MCF 10A (cell line): ENCODE data around the gene ALKAL2. TPM values are rescaled to one million over a fixed set of nuclear protein-coding genes. Genes with fewer than 3 reads are reported as not detected.

Source experiments
- BruUV-seq: library from RNA; stranded (reverse); fragments of 400-500 nt; replicated peaks from 2 replicates; lab custom pipeline; 2021; lab: Mats Ljungman, UMichigan
- CTCF ChIA-PET: fragments of 300-600 bp; sonication (Branson Sonifier 250); formaldehyde crosslinking; extraction: SDS; loops from one replicate; lab custom pipeline; 2021; ENCODE audit warnings: antibody characterized with exemption, inconsistent platforms; lab: Yijun Ruan, JAX
- POLR2A ChIA-PET: fragments of 300-600, 350-650 bp; sonication (Branson Sonifier 250); formaldehyde crosslinking; extraction: SDS; loops from one replicate; lab custom pipeline; 2020; ENCODE audit warnings: antibody characterized with exemption, inconsistent platforms; lab: Yijun Ruan, JAX
- DNase-seq: peaks from one replicate; pipeline ENCODE4 v3.0.0-alpha.2; 2018; ENCODE audit not compliant: unreplicated experiment
- H3K27ac Mint-ChIP-seq: one replicate; pipeline ENCODE4 v1.8.0; 2022; ENCODE audit warnings: mild to moderate bottlenecking, low read depth, mixed read lengths; ENCODE audit not compliant: unreplicated experiment
- H3K27me3 Mint-ChIP-seq: one replicate; pipeline ENCODE4 v1.8.0; 2022; ENCODE audit warnings: mixed read lengths; ENCODE audit not compliant: insufficient read depth, unreplicated experiment
- H3K36me3 Mint-ChIP-seq: one replicate; pipeline ENCODE4 v1.8.0; 2022; ENCODE audit warnings: mild to moderate bottlenecking, moderate library complexity, mixed read lengths; ENCODE audit not compliant: insufficient read depth, unreplicated experiment
- H3K4me1 Mint-ChIP-seq: one replicate; pipeline ENCODE4 v1.8.0; 2022; ENCODE audit warnings: mixed read lengths; ENCODE audit not compliant: insufficient read depth, unreplicated experiment
- H3K4me3 Mint-ChIP-seq: one replicate; pipeline ENCODE4 v1.8.0; 2022; ENCODE audit warnings: mild to moderate bottlenecking, moderate library complexity, mixed read lengths; ENCODE audit not compliant: unreplicated experiment
- H3K9me3 Mint-ChIP-seq: one replicate; pipeline ENCODE4 v1.8.0; 2022; ENCODE audit warnings: mixed read lengths; ENCODE audit not compliant: unreplicated experiment
- CTCF ChIP-seq: fragments of 200-600 bp; IDR thresholded peaks from one replicate; pipeline ENCODE4 v1.8.0; 2022; ENCODE audit warnings: antibody characterized with exemption, mild to moderate bottlenecking; ENCODE audit not compliant: unreplicated experiment
- intact Hi-C: fragments of 100-400 bp; cut with micrococcal nuclease; formaldehyde crosslinking; loops from 2 replicates; pipeline ENCODE4 v1.14.1; 2022
- total RNA-seq: library from RNA; stranded (reverse); gene quantifications from 2 replicates; pipeline ENCODE4 v1.2.3, GENCODE V29; 2022

Gene ALKAL2
- total RNA-seq, 1 experiment from 2014 or later = not detected

GRCh38 chr2:257842-258241 is 30.0 kb downstream of the ALKAL2 start:
- intact Hi-C loops = no loop called here
- Mint-ChIP-seq H3K27me3 (no peaks in the 10 kb centered on the region), H3K4me3 (no peak overlapping the region), H3K4me1 (no peaks in the 10 kb centered on the region), H3K9me3 (no peaks in the 10 kb centered on the region), H3K36me3 (peaks cover 4% of the 10 kb centered on the region), H3K27ac (no peak overlapping the region)
- DNase-seq = no peak
- TF ChIP-seq CTCF = no peak
- BruUV-seq = no TSS peak
- CTCF ChIA-PET = interaction anchor here (1.3 to 1.4 kb wide), 2 partner anchors 17 to 48 kb away, joined by 3 read pairs; no protein-coding TSS in a partner anchor
- POLR2A ChIA-PET = interaction anchor here (0.9 to 1.2 kb wide), 2 partner anchors 18 to 179 kb away, joined by 3 read pairs; no protein-coding TSS in a partner anchor

- POLR2A ChIA-PET = no interaction called here
- Mint-ChIP-seq H3K27ac (no peak overlapping the region), H3K9me3 (no peaks in the 10 kb centered on the region), H3K36me3 (peaks cover 4% of the 10 kb centered on the region), H3K4me3 (no peak overlapping the region), H3K27me3 (no peaks in the 10 kb centered on the region), H3K4me1 (no peaks in the 10 kb centered on the region)
- DNase-seq = no peak
- CTCF ChIA-PET = interaction anchor here (1.3 to 1.4 kb wide), 2 partner anchors 17 to 48 kb away, joined by 3 read pairs; no protein-coding TSS in a partner anchor
- BruUV-seq = no TSS peak
- intact Hi-C loops = no loop called here
- TF ChIP-seq CTCF = no peak
These were observed 30.5 kb downstream of the ALKAL2 start for GRCh38 chr2:257429-257828.

GRCh38 chr2:256094-256493 is 31.8 kb downstream of the ALKAL2 start:
- DNase-seq = no peak
- intact Hi-C loops = no loop called here
- BruUV-seq = no TSS peak
- H3K27me3 Mint-ChIP-seq = no peaks in the 10 kb centered on the region
- H3K36me3 Mint-ChIP-seq = peaks cover 11% of the 10 kb centered on the region
- H3K4me1 Mint-ChIP-seq = no peaks in the 10 kb centered on the region
- no peak overlapping the region for H3K27ac Mint-ChIP-seq
- no peak for TF ChIP-seq CTCF
- H3K4me3 Mint-ChIP-seq = no peak overlapping the region
- CTCF ChIA-PET = interaction anchor here (1.2 to 2.1 kb wide), 2 partner anchors 9 to 238 kb away, joined by 3 to 10 read pairs; no protein-coding TSS in a partner anchor
- POLR2A ChIA-PET = no interaction called here
- H3K9me3 Mint-ChIP-seq = no peaks in the 10 kb centered on the region

DNA sequence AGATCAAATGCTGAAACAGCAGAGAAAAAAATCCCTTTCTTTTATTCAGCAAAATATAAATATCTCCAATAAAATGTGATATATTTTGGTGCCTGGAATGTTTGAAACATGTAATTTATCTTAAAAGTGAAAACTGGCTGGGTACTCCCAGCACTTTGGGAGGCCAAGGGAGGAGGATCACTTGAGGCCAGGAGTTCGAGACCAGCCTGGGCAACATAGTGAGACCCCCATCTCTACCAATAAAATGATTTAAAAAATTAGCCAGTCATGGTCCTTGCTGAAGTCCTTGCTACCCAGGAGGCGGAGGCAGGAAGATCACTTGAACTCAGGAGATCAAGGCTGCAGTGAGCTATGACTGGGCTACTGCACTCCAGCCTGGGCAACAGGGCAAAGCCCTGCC is 32.7 kb downstream of the ALKAL2 start:
- no peaks in the 10 kb centered on the region for H3K9me3 Mint-ChIP-seq
- DNase-seq = no peak
- no TSS peak for BruUV-seq
- POLR2A ChIA-PET = no interaction called here
- no peaks in the 10 kb centered on the region for H3K27me3 Mint-ChIP-seq
- H3K36me3 Mint-ChIP-seq = peaks cover 11% of the 10 kb centered on the region
- intact Hi-C loops = no loop called here
- H3K4me3 Mint-ChIP-seq = no peak overlapping the region
- CTCF ChIA-PET = interaction anchor here (0.6 to 2.1 kb wide), 4 partner anchors 8 to 374 kb away, joined by 3 to 10 read pairs (median 3); no protein-coding TSS in a partner anchor
- no peak overlapping the region for H3K27ac Mint-ChIP-seq
- TF ChIP-seq CTCF = no peak
- H3K4me1 Mint-ChIP-seq = no peaks in the 10 kb centered on the region
